Breast epithelium (tissue), 4 donors: Measurements from ENCODE around the gene SPINK8. TPM values are rescaled to one million over a fixed set of nuclear protein-coding genes. Genes with fewer than 3 reads are reported as not detected.

ENCODE experiments used
- DNase-seq, 2 donors: peaks; one replicate each; pipeline ENCODE4 v3.0.0-alpha.2; 2019; ENCODE audit warnings: low spot score in 2 of 2
- H3K27ac ChIP-seq, 2 donors: fragments of 200-600 bp; sonication (generic) in 1 of 2; one replicate each; pipeline ENCODE4 v1.5.1; 2016 to 2019; ENCODE audit warnings: mild to moderate bottlenecking in 1 of 2
- H3K27me3 ChIP-seq, 2 donors: fragments of 200-600 bp; sonication (generic) in 1 of 2; one replicate each; pipeline versions ENCODE4 v1.5.1 to v1.6.0; 2017 to 2019; ENCODE audit warnings: control low read depth in 1 of 2, mild to moderate bottlenecking in 1 of 2
- H3K36me3 ChIP-seq: fragments of 200-600 bp; one replicate; pipeline ENCODE4 v1.5.1; 2019
- H3K4me1 ChIP-seq, 2 donors: fragments of 200-600 bp; sonication (generic); one replicate each; pipeline ENCODE4 v1.5.1; 2016 to 2019; ENCODE audit warnings: control low read depth in 1 of 2
- H3K4me3 ChIP-seq, 3 donors: fragments of 200-600 bp; sonication (generic); 1 replicate in 2 of 3; 2 replicates in 1 of 3; pipeline ENCODE4 v1.5.1; 2016 to 2019; ENCODE audit warnings: mild to moderate bottlenecking in 3 of 3, moderate library complexity in 2 of 3
- H3K9me3 ChIP-seq, 2 donors: fragments of 200-600 bp; sonication (generic) in 1 of 2; one replicate each; pipeline ENCODE4 v1.5.1; 2016 to 2019; ENCODE audit warnings: control low read depth in 1 of 2
- POLR2A ChIP-seq: fragments of 450-650 bp; IDR thresholded peaks from one replicate; pipeline ENCODE4 v1.6.1; 2016; ENCODE audit warnings: antibody characterized with exemption, mild to moderate bottlenecking, moderate library complexity
- POLR2AphosphoS5 ChIP-seq, 3 donors: sonication (generic); formaldehyde crosslinking; IDR thresholded peaks; one replicate each; pipeline ENCODE4 v1.6.1; 2017; ENCODE audit warnings: antibody characterized with exemption in 3 of 3
- intact Hi-C: fragments of 100-400 bp; cut with DNase I; formaldehyde crosslinking; loops from one replicate; pipeline ENCODE4 v1.15.1; 2023; ENCODE audit warnings: low total_unique reads
- total RNA-seq, 3 donors: library from RNA; depleted of rRNA; stranded (reverse); fragments of >200 nt; gene quantifications; one replicate each; pipeline ENCODE4 v1.1.0, GENCODE V29; 2016
- TF ChIP-seq, protein P1 (sequence below), 3 donors: fragments of 450-650 bp; IDR thresholded peaks; one replicate each; pipeline ENCODE4 v1.5.1; 2016 to 2017; ENCODE audit warnings: antibody characterized with exemption in 3 of 3, mild to moderate bottlenecking in 3 of 3, moderate library complexity in 3 of 3

Gene SPINK8
- total RNA-seq, 3 donors from 2014 or later: not detected

DNA sequence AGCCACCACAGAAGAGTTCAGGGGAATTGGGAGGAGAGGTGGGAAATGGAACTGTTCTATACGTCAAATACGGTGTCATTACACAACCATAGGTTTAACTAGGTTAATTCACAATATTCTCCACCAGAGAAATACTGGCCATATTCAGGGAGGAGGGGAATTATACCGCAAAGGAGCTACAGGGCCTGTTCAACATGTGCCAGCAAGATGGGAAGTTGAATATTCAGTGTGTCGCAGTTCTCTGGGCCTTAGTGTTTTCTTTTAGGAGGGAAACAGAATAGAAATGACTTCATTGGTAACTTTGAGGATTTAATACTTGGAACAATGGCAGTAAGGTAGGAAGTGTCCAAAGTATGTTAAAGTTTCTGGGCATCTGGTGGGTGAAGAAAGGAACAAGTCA lies 20.5 kb upstream of the SPINK8 start:
- DNase-seq: no peak
- intact Hi-C loops: no loop called here
- Histone ChIP-seq H3K4me3 (no peak overlapping the region), H3K4me1 (peaks cover 4 to 5% of the 10 kb centered on the region in 2 donors), H3K9me3 (no peaks in the 10 kb centered on the region), H3K27ac (no peak overlapping the region), H3K27me3 (no peaks in the 10 kb centered on the region), H3K36me3 (no peaks in the 10 kb centered on the region)
- TF ChIP-seq POLR2AphosphoS5 (IDR thresholded peaks at IDR 0.05) (no peak), POLR2A (no peak)
- TF ChIP-seq, protein P1, sequence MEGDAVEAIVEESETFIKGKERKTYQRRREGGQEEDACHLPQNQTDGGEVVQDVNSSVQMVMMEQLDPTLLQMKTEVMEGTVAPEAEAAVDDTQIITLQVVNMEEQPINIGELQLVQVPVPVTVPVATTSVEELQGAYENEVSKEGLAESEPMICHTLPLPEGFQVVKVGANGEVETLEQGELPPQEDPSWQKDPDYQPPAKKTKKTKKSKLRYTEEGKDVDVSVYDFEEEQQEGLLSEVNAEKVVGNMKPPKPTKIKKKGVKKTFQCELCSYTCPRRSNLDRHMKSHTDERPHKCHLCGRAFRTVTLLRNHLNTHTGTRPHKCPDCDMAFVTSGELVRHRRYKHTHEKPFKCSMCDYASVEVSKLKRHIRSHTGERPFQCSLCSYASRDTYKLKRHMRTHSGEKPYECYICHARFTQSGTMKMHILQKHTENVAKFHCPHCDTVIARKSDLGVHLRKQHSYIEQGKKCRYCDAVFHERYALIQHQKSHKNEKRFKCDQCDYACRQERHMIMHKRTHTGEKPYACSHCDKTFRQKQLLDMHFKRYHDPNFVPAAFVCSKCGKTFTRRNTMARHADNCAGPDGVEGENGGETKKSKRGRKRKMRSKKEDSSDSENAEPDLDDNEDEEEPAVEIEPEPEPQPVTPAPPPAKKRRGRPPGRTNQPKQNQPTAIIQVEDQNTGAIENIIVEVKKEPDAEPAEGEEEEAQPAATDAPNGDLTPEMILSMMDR (IDR thresholded peaks at IDR 0.05): no peak

DNA sequence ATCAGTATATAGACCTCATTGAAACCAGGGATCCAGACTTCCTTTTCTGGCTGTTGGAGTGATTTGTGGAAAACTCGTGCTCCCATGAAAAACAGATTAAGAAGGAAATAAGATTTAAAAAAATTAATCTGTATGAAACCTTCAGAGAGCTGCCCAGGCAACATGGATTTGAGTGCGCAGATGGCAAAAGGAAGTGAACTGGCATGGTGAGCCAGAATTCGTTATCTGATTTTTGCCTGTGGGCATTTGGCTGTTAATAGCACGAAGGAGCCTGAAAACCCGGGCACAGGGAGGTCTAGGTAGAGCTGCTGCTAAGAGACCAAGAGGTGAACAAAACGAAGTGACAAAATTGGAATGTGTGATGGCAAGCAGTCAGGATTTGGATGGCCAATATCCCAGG lies 19.1 kb upstream of the SPINK8 start:
- intact Hi-C loops: no loop called here
- Histone ChIP-seq H3K4me3 (no peak overlapping the region), H3K27ac (peak overlapping the region; percentile 71 to 84), H3K4me1 (peaks cover 4 to 5% of the 10 kb centered on the region in 2 donors), H3K36me3 (no peaks in the 10 kb centered on the region), H3K27me3 (no peaks in the 10 kb centered on the region), H3K9me3 (no peaks in the 10 kb centered on the region)
- peak in 1 of 2 donors; percentile 71 for DNase-seq
- TF ChIP-seq POLR2AphosphoS5 (IDR thresholded peaks at IDR 0.05) (peak in 2 of 3 donors; percentile 31 to 49), POLR2A (no peak)
- TF ChIP-seq, protein P1 (IDR thresholded peaks at IDR 0.05): no peak

DNA sequence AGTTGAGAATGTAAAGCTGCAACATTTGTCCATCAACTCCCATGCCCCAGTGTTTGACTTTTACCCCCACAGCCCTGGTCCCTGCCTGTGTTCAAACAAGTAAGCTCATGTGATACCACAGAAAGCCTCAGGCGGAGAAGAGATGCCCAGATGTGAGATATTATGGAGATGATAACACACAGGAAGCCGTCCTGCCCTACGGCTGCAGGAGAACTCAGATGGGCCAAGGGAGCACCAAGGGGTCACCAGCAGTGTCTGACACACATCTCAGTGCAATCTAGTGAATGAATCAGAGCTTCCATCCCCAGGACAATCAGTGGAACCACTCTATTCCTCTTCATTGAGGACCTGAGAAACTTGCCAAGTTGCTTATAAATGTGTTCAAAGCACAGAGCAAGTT lies 14.0 kb upstream of the SPINK8 start:
- H3K4me1 ChIP-seq: peaks cover 0 to 5% of the 10 kb centered on the region in 2 donors
- H3K9me3 ChIP-seq: no peaks in the 10 kb centered on the region
- intact Hi-C loops: no loop called here

DNA sequence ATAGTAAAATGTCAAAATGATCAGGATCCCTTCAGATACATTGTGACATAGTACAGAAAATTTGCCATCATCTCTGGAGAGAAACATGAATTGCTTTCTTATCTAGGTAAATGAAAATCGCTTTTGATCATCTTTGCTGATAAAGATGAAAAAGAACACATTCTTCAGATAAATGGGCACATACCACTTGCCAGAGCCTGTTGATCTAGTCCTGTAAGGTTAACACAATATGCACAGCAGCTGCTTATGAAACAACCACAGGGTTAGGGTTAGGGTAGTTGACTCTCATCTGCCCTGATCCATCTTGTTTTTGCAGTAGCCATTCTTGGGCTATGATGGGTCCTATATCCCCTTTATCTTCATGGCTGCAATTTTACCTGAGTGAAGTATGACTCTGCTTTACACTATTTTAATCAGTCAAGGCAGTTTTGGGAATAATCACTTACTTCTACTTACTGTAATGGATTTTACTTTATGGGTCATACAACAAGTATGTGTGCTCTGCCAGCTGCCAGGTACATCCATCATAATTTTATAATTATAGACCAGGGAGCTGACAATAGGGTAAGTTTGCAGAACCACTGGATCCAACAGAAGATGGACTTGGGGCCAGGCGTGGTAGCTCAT lies 12.6 kb upstream of the SPINK8 start:
- Histone ChIP-seq H3K36me3 (no peaks in the 10 kb centered on the region), H3K27me3 (no peaks in the 10 kb centered on the region), H3K4me1 (no peaks in the 10 kb centered on the region), H3K27ac (no peak overlapping the region), H3K4me3 (no peak overlapping the region), H3K9me3 (no peaks in the 10 kb centered on the region)
- DNase-seq: no peak
- intact Hi-C loops: no loop called here
- no peak for TF ChIP-seq POLR2AphosphoS5 (IDR thresholded peaks at IDR 0.05)
- TF ChIP-seq, protein P1 (IDR thresholded peaks at IDR 0.05): no peak
- no peak for TF ChIP-seq POLR2A

More for the DNA sequence above, 14.0 kb upstream of the SPINK8 start:
- no peaks in the 10 kb centered on the region for H3K27me3 ChIP-seq
- TF ChIP-seq, protein P1 (IDR thresholded peaks at IDR 0.05): no peak
- TF ChIP-seq POLR2A: no peak
- no peak for TF ChIP-seq POLR2AphosphoS5 (IDR thresholded peaks at IDR 0.05)
- no peak overlapping the region for H3K27ac ChIP-seq
- H3K36me3 ChIP-seq: no peaks in the 10 kb centered on the region
- no peak for DNase-seq
- no peak overlapping the region for H3K4me3 ChIP-seq

DNA sequence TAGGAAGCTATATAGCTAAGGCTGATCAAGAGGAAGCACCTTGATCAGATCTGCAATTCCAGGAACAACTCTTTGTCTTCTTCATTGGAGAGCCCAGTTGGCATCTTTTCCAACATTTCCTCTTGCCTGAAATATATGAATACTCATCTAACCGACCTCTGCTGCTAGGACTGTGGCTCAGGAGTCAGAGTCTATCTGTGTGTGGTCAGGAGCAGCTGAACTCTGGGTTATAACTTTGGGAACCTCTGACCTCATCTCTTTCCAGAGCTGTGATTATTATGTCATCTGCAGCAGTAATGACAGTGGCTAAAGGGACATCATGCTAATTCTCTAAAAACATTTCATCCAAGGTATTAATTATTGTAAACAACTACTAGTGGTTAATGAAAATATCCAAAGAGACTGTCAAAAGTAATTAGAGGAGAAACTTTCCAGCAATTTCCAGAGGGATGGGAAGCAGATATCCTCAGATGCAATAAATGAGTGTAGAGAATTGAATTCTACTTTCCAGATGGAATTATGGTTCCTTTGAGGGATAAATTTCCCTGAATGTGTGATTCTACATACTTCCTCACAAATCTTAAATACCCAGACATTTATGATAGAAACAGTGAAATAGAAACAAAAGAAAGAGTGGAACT lies 11.5 kb upstream of the SPINK8 start:
- no peak for DNase-seq
- TF ChIP-seq, protein P1 (IDR thresholded peaks at IDR 0.05): no peak
- TF ChIP-seq POLR2AphosphoS5 (IDR thresholded peaks at IDR 0.05): no peak
- TF ChIP-seq POLR2A: no peak
- H3K4me3 ChIP-seq: no peak overlapping the region
- no peaks in the 10 kb centered on the region for H3K36me3 ChIP-seq
- H3K27ac ChIP-seq: no peak overlapping the region
- H3K27me3 ChIP-seq: no peaks in the 10 kb centered on the region
- no peaks in the 10 kb centered on the region for H3K9me3 ChIP-seq
- H3K4me1 ChIP-seq: no peaks in the 10 kb centered on the region
- intact Hi-C loops: no loop called here
